NB4 (cell line): ENCODE results near the gene CAMK2A.

Experiments
- DNase-seq: peaks from one replicate; pipeline ENCODE4 v3.0.0; 2010; ENCODE audit warnings: low read depth
- H3K4me3 ChIP-seq: one replicate; pipeline ENCODE4 v1.5.1; 2011; ENCODE audit warnings: mild to moderate bottlenecking, low read depth, low read length, moderate library complexity
- CTCF ChIP-seq: IDR thresholded peaks from one replicate; pipeline ENCODE4 v1.5.1; 2012; ENCODE audit warnings: low read depth, low read length
- MAX ChIP-seq: IDR thresholded peaks from 2 replicates; pipeline ENCODE4 v1.6.1; 2011; ENCODE audit warnings: low read depth, low read length
- MYC ChIP-seq: IDR thresholded peaks from 2 replicates; pipeline ENCODE4 v1.6.1; 2011; ENCODE audit warnings: low read depth, low read length
- POLR2A ChIP-seq: IDR thresholded peaks from 2 replicates; pipeline ENCODE4 v1.6.1; 2011; ENCODE audit warnings: mild to moderate bottlenecking; ENCODE audit not compliant: insufficient read length; ENCODE audit errors: extremely low read depth

The CAMK2A gene

GRCh38 chr5:150247726-150248125 lies 41.8 kb downstream of the CAMK2A start:
- TF ChIP-seq MYC (no peak), MAX (no peak), POLR2A (no peak), CTCF (no peak)
- no peak overlapping the region for H3K4me3 ChIP-seq
- DNase-seq, result no peak

- H3K4me3 ChIP-seq, result no peak overlapping the region
- DNase-seq, result no peak
- TF ChIP-seq POLR2A (no peak), CTCF (no peak), MYC (no peak), MAX (no peak)
Measured at GRCh38 chr5:150246835-150247234, 42.7 kb downstream of the CAMK2A start.

GRCh38 chr5:150246429-150246828 lies 43.1 kb downstream of the CAMK2A start:
- TF ChIP-seq MYC (no peak), MAX (no peak), POLR2A (no peak), CTCF (no peak)
- H3K4me3 ChIP-seq, result no peak overlapping the region
- no peak for DNase-seq

GRCh38 chr5:150245808-150246207 lies 43.8 kb downstream of the CAMK2A start:
- TF ChIP-seq MAX (no peak), CTCF (no peak), POLR2A (no peak), MYC (no peak)

GRCh38 chr5:150245111-150245789 lies 44.3 kb downstream of the CAMK2A start:
- TF ChIP-seq MYC, result no peak
- no peak for TF ChIP-seq POLR2A
- TF ChIP-seq MAX, result no peak
- TF ChIP-seq CTCF, result no peak
- DNase-seq, result no peak
- no peak overlapping the region for H3K4me3 ChIP-seq

More at GRCh38 chr5:150245808-150246207, 43.8 kb downstream of the CAMK2A start:
- DNase-seq, result no peak
- H3K4me3 ChIP-seq, result no peak overlapping the region

- no peak for DNase-seq
- TF ChIP-seq MYC (no peak), CTCF (no peak)
- no peak overlapping the region for H3K4me3 ChIP-seq
Measured at GRCh38 chr5:150244209-150244608, 45.4 kb downstream of the CAMK2A start.
